Stimulated activated CD8-positive, alpha-beta memory T cell treated with anti-CD3 and anti-CD28 coated beads, Interleukin-12 subunit alpha, Interleukin-12 subunit beta, amount 100 ng/mL, for 24 hours (primary cell): Measurements from ENCODE around the gene MICA.
"Not testable (repeated sequence)": the region's sequence is repeated elsewhere in the genome, so short reads cannot be mapped to it uniquely, and the experiment has no call there.

ENCODE experiments used
- DNase-seq: peaks from one replicate; pipeline ENCODE4 v3.0.0-alpha.2; 2020; ENCODE audit errors: extremely low read depth

The MICA gene

GRCh38 chr6:31403283-31404060 is at the start of gene MICA:
TSS of gene MICA (plus strand) at chr6:31403595. CDS start at chr6:31403633, 38 bp downstream.
- DNase-seq: peak; percentile 46

DNA sequence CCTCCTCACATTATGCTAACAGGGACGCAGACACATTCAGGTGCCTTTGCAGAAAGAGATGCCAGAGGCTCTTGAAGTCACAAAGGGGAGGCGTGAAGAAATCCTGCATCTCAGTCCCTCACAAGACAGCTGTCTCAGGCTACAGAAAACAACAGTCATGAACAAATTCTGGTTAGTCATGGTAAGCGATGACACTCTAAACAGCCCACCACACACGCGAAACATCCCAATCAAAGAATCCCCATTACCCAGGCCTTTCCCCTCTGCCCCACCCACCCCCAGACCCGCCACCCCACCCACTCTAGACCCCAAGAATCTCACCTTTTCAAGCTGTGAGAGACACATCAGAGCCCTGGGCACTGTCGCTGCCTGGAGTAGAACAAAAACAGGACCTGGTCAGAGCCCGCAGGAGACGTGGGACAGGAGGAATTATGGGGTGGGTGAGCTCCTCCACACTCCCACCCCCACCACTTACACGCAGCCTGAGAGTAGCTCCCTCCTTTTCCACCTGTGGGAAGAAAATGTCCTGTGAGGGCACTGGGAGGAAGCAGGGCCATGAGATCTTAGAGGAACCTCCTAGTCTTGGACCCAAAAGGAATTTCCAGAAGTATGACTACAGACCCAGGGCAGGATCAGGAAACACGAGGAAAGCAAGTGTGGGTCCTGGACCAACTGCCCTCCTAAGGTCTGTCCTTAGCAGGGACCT is 49.1 kb upstream of the MICA start:
- DNase-seq: no peak

GRCh38 chr6:31354864-31355582 is 48.4 kb upstream of the MICA start:
- DNase-seq: no peak

GRCh38 chr6:31355583-31355948 is 47.8 kb upstream of the MICA start:
- DNase-seq: no peak

DNA sequence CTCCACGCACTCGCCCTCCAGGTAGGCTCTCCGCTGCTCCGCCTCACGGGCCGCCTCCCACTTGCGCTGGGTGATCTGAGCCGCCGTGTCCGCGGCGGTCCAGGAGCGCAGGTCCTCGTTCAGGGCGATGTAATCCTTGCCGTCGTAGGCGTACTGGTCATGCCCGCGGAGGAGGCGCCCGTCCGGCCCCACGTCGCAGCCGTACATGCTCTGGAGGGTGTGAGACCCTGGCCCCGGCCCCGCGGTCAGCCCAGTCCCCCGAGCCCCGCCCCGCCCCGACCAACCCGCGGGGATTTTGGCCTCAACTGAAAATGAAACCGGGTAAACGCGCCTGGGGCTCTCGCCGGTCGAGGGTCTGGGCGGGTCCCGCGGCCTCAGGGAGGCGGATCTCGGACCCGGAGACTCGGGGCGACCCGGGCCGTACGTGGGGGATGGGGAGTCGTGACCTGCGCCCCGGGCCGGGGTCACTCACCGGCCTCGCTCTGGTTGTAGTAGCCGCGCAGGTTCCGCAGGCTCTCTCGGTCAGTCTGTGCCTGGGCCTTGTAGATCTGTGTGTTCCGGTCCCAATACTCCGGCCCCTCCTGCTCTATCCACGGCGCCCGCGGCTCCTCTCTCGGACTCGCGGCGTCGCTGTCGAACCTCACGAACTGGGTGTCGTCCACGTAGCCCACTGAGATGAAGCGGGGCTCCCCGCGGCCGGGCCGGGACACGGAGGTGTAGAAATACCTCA is 47.0 kb upstream of the MICA start:
- DNase-seq: no peak

DNA sequence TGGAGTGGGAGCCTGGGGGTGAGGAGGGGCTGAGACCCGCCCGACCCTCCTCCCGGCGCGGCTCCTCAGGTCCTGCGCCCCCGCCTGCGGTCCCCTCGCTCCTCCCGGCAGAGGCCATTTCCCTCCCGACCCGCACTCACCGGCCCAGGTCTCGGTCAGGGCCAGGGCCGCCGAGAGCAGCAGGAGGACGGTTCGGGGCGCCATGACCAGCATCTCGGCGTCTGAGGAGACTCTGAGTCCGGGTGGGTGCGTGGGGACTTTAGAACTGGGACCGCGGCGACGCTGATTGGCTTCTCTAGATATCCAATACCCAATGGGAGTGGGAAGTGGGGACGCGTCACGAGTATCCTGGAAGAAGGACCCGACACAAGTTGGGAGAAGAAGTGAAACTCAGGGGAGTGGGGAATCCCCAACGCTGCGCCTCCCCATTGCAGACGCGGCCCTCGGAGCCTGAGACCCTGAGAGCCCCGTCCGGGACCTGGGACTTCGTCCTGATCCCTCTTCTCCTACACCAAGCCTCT is 46.4 kb upstream of the MICA start, which contains the start of gene HLA-B:
HLA-B (minus strand) TSS at position 234 of the 521 bp plus-strand sequence; CDS start at position 213, 21 bp downstream.
- DNase-seq: peak; percentile 45

- no peak for DNase-seq
Observed at GRCh38 chr6:31357886-31358285, 45.5 kb upstream of the MICA start.

- DNase-seq: no peak
Observed at GRCh38 chr6:31358302-31358701, 45.1 kb upstream of the MICA start.

- no peak for DNase-seq
Observed at GRCh38 chr6:31359581-31359980, 43.8 kb upstream of the MICA start.

DNA sequence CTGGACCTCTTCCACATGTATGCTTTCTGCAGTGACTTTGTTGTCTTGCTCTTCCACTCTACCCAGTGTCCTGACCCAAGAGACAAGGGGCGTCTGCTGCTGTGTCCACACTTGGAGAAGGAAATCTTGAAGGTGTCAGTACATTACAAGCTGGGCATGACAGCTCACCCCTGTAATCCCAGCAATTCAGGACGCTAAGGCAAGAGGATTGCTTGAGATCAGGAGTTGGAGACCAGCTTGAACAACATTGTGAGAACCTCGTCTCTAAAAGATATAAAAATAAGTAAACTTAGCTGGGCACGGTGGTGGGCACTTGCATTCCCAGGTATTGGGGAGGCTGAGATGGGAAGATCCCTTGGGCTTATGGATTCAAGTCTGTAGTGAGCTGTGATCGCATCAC is 40.6 kb upstream of the MICA start:
- no peak for DNase-seq

DNA sequence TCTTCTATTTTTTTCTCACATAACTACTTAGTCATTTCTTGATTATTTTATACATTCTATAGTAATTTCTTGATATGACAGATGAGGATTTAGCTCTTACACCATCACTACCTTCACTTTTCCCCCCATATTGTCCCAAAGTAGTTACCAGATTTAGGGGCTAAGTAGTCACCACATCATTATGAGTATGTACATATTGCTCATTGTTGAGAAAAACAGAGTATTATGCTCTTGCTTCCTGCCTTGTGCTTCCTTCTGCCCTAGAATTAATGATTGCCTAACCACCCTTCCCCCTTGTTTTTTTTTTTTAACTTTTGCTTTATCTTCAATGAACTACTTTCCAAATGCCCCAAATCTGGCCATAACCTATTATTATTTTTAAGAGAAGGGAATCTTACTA is 39.6 kb upstream of the MICA start:
- DNase-seq: no peak

GRCh38 chr6:31365864-31366263 is 37.5 kb upstream of the MICA start:
- no peak for DNase-seq

- DNase-seq: peak; percentile 63
Observed at GRCh38 chr6:31366693-31367470, 36.5 kb upstream of the MICA start.

DNA sequence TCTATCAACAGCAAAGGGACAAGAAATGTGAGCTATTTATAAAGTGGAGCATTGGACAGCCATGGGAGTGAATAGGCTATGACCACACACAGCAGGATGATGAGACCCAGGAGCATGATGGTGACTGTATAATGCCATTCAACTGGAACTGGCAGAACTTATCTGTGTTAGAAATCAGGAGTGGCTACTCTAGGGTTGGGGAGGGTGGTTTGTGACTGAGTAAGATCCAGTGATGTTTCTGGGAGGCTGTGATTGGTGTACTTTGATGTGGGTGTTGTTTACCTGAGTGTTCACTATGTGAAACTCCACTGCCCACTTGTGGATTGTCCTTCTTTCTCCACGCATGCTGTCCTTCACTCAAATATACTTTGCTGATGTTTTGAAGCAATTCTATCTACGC is 34.9 kb upstream of the MICA start:
- no peak for DNase-seq

GRCh38 chr6:31374118-31374517 is 29.3 kb upstream of the MICA start:
- DNase-seq: not testable (repeated sequence)

DNA sequence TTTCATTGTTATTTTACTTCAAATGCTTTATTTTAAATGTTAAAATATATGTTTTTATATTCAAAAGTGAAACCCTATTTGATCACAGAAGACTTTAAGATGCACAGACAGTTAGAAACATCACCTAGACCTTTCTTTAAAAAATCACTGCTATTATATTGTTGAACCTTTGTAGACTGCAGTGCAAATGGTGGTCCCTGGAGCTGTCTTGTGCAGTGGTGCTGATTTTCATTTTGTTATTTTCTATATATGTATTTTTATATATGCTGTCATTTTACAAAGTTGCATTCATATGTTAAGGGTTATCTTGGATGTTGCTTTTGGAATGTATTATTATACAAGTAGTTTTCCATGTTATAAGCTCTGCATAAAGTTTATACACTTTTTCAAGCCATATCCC is 27.7 kb upstream of the MICA start:
- no peak for DNase-seq

GRCh38 chr6:31377029-31377428 is 26.4 kb upstream of the MICA start:
- DNase-seq: no peak

- no peak for DNase-seq
Observed at GRCh38 chr6:31378062-31378720, 25.2 kb upstream of the MICA start.

DNA sequence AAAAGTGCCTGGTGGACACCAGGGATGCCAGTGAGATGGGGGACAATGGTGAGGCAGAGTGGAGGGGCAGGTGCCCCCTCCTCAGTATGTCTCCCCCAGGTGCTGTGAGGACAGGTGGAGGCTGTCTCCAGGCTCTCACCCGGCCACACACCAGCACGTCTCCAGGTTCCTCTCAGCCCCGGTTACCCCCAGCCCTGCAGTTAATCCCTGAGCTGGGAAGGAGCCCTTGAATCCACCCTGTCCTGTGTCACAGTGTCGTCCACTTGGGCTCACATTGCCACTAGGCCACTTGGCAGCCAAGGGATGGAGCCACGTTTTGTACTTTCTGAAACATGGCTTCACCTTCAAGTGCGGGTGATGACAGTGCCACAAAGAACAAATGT is 24.7 kb upstream of the MICA start:
- DNase-seq: no peak

DNA sequence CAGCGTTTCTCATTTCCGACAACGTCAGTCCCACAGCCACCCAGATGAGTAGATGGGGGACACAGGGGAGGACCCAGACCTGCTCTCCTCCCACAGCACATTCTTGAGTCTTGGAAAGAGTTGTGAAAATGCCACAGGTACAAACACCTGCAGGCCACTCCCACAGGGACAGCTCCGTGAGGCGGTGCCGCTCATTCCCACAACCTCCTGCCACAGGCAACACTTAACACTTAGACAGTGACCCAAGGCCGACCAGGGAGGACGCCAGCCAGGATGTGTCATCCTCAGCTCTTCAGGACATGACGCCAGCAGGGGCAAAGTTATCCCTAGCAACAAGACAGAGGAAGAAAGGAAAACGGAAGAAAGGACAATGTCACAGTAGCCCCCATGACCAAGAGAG is 23.5 kb upstream of the MICA start:
- no peak for DNase-seq
